Measurements from ENCODE around the gene LTO1.

LTO1 gene

GRCh38 chr11:69644071-69644961, 30.8 kb downstream of the LTO1 start:
- no peak for DNase-seq

GRCh38 chr11:69643646-69644045, 31.5 kb downstream of the LTO1 start:
- no peak for DNase-seq

DNA sequence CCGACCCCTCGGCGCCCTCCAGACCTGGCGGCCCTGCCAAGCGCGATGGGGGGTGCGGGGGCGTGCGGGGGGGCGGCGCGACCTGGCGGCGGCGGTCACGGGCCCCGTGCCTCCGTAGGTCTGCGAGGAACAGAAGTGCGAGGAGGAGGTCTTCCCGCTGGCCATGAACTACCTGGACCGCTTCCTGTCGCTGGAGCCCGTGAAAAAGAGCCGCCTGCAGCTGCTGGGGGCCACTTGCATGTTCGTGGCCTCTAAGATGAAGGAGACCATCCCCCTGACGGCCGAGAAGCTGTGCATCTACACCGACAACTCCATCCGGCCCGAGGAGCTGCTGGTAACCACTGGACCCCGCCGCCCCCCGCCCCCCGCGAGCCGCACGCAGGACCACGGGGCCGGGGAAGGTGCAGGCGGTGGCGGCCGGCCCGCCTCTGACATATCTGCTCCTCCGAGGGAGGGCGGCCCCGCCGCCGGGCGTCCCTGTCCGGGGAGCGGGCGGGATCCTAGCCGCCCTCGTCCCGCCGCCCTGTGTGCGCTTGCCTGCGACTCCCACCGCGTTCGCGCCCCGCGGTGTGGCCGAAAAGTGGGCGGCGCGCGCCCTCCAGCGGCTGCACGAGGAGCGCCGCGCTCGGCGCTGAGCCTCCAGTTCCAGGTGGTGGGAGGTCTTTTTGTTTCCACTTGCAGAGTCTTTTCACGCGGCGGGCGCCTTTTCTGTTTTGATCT, 32.1 kb downstream of the LTO1 start:
- DNase-seq: peak; percentile 70

DNA sequence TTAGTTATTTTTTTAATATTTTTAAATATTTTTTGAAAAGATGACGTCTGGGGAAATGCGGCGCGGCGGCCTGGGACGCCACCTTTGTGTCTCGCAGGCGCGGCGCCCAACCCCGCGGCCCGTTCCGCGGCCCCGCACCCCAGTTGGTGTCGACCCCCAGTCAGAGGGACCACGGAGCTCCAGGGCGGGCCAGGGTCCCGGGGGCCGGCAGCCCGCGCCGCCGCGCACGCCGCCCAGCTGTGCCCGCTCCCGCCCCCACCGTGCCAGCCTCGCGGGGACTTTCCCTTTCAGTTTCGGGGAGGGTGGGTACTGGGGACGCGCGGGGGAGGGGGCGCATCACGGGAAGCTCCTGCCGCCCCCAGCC, 32.6 kb downstream of the LTO1 start:
- no peak for DNase-seq

- DNase-seq: no peak
These were observed 33.2 kb downstream of the LTO1 start for GRCh38 chr11:69641681-69642548.

DNA sequence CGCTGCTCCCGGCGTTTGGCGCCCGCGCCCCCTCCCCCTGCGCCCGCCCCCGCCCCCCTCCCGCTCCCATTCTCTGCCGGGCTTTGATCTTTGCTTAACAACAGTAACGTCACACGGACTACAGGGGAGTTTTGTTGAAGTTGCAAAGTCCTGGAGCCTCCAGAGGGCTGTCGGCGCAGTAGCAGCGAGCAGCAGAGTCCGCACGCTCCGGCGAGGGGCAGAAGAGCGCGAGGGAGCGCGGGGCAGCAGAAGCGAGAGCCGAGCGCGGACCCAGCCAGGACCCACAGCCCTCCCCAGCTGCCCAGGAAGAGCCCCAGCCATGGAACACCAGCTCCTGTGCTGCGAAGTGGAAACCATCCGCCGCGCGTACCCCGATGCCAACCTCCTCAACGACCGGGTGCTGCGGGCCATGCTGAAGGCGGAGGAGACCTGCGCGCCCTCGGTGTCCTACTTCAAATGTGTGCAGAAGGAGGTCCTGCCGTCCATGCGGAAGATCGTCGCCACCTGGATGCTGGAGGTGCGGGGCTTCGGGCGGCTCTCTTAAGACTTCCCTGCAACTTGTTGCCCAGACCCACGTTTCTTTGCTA, 34.1 kb downstream of the LTO1 start, which contains the start of gene CCND1:
Gene CCND1, plus strand, starts transcription at position 162 of the 587 bp plus-strand sequence. Its CDS starts 158 bp downstream, at position 320.
- DNase-seq: no peak

DNA sequence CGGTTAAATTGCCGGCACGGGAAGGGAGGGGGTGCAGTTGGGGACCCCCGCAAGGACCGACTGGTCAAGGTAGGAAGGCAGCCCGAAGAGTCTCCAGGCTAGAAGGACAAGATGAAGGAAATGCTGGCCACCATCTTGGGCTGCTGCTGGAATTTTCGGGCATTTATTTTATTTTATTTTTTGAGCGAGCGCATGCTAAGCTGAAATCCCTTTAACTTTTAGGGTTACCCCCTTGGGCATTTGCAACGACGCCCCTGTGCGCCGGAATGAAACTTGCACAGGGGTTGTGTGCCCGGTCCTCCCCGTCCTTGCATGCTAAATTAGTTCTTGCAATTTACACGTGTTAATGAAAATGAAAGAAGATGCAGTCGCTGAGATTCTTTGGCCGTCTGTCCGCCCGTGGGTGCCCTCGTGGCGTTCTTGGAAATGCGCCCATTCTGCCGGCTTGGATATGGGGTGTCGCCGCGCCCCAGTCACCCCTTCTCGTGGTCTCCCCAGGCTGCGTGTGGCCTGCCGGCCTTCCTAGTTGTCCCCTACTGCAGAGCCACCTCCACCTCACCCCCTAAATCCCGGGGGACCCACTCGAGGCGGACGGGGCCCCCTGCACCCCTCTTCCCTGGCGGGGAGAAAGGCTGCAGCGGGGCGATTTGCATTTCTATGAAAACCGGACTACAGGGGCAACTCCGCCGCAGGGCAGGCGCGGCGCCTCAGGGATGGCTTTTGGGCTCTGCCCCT, 34.7 kb downstream of the LTO1 start:
- DNase-seq: no peak

- DNase-seq: no peak
These were observed 35.3 kb downstream of the LTO1 start for GRCh38 chr11:69639831-69640230.

GRCh38 chr11:69638941-69639681, 36.0 kb downstream of the LTO1 start:
- no peak for DNase-seq

GRCh38 chr11:69637941-69638871, 36.9 kb downstream of the LTO1 start:
- DNase-seq: no peak

- DNase-seq: no peak
These were observed 37.8 kb downstream of the LTO1 start for GRCh38 chr11:69637198-69637940.

DNA sequence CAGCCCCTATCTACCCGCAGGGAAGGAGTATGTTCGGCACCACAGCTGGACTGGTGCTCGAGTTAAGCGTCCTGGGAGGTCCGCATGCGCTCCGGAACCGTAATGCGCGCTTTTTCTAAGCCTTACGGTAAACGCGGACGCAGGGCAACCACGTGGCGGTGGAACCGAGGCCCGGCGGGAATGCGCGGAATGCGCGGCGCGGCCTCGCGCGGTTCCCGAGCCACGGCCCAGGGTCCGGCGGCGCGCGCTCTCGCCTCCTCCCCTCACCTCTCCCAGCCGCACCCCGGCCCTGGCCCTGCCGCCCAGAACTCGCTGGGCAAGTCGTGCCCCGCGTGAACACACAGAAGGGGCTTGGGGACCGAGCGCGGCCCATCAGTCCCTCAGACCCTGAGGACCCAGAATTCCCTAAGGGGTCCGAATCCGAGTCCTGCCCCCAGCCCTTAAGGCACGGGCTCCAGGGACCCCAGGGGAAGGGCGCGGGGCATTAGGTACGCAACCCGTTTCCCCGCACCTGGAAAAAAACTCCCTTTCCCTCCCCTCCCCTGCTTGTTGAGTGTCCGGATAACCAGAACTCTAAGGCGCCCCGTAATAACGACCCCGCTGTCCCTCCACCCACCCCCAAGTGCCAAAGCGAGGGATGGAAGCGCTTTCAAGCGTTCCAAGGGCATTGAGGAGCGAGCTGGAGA, 38.5 kb downstream of the LTO1 start:
- no peak for DNase-seq

- DNase-seq: no peak
These were observed 39.2 kb downstream of the LTO1 start for GRCh38 chr11:69635804-69636511.

- DNase-seq: no peak
These were observed 40.0 kb downstream of the LTO1 start for GRCh38 chr11:69635195-69635594.

DNA sequence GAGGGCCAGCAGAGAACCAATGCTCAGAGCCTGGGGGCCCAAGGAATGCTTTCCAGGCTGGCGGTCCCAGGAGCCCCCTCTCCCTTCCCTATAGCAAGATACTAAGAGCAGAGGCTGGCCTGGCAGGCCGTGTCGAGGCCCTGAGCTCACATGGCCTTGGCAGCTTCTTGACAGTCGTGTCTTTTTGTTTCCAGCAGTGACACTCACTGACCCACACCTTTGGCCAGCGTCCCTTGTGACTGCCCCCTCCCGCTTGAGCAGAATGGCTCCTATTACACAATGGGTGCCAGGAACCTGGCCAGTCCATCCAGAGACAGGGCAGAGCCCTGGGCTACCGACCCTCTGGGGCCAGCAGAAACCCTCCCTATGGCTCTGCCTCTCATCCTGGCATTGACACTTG, 40.6 kb downstream of the LTO1 start:
- DNase-seq: no peak

GRCh38 chr11:69634069-69634468, 41.1 kb downstream of the LTO1 start:
- no peak for DNase-seq

- DNase-seq: no peak
These were observed 42.3 kb downstream of the LTO1 start for GRCh38 chr11:69632900-69633299.

- DNase-seq: no peak
These were observed 44.7 kb downstream of the LTO1 start for GRCh38 chr11:69630424-69630823.

Measured in T-helper 9 cell (primary cell).